HepG2 (cell line): Measurements from ENCODE around the gene CTDSP2. TPM values are rescaled to one million over a fixed set of nuclear protein-coding genes. Genes with fewer than 3 reads are reported as not detected.

Source experiments
- CCDC6 ChIP-seq: sonication (generic); formaldehyde crosslinking; IDR thresholded peaks from 2 replicates; pipeline ENCODE4 v1.8.1; 2022; ENCODE audit warnings: mild to moderate bottlenecking, missing genetic modification reagents, moderate library complexity
- FOSL1 ChIP-seq: sonication (generic); formaldehyde crosslinking; IDR thresholded peaks from 2 replicates; pipeline ENCODE4 v1.9.0; 2021; ENCODE audit warnings: missing genetic modification reagents, borderline replicate concordance
- HCFC1 ChIP-seq: fragments of 150-350 bp; IDR thresholded peaks from 2 replicates; pipeline ENCODE4 v1.6.1; 2014; ENCODE audit warnings: low read depth, low read length
- HINFP ChIP-seq: sonication (generic); formaldehyde crosslinking; IDR thresholded peaks from 2 replicates; pipeline ENCODE4 v1.4.0; 2020; ENCODE audit warnings: low read depth, mild to moderate bottlenecking, missing genetic modification reagents
- IKZF1 ChIP-seq: fragments of 450-650 bp; IDR thresholded peaks from 2 replicates; pipeline ENCODE4 v1.7.1; 2016
- KLF12 ChIP-seq: sonication (generic); formaldehyde crosslinking; IDR thresholded peaks from 2 replicates; pipeline ENCODE4 v1.4.0; 2020; ENCODE audit warnings: missing genetic modification reagents, borderline replicate concordance
- KLF16 ChIP-seq, 2 experiments: sonication (generic) in 1 of 2; formaldehyde crosslinking in 1 of 2; IDR thresholded peaks; 2 replicates each; pipeline versions ENCODE4 v1.6.1 to v1.8.0; 2016 to 2023; ENCODE audit warnings: missing genetic modification reagents in 2 of 2, missing compliant biosample characterization in 1 of 2
- MED8 ChIP-seq: sonication (generic); formaldehyde crosslinking; IDR thresholded peaks from 2 replicates; pipeline ENCODE4 v1.8.1; 2023; ENCODE audit warnings: mild to moderate bottlenecking, missing genetic modification reagents; ENCODE audit not compliant: insufficient replicate concordance
- NFE2 ChIP-seq: sonication (generic); formaldehyde crosslinking; IDR thresholded peaks from 2 replicates; pipeline ENCODE4 v1.4.0; 2020; ENCODE audit warnings: missing genetic modification reagents
- PAWR ChIP-seq: sonication (generic); formaldehyde crosslinking; IDR thresholded peaks from 2 replicates; pipeline ENCODE4 v1.4.0; 2020; ENCODE audit warnings: missing genetic modification reagents, mild to moderate bottlenecking, borderline replicate concordance
- RXRB ChIP-seq: IDR thresholded peaks from 2 replicates; pipeline ENCODE4 v1.6.1; 2016; ENCODE audit warnings: borderline replicate concordance, missing genetic modification reagents, missing compliant biosample characterization
- TARDBP ChIP-seq: sonication (generic); formaldehyde crosslinking; IDR thresholded peaks from 2 replicates; pipeline ENCODE4 v1.8.0; 2022; ENCODE audit warnings: mild to moderate bottlenecking, missing genetic modification reagents
- TGIF2 ChIP-seq: IDR thresholded peaks from 2 replicates; pipeline ENCODE4 v1.6.1; 2016; ENCODE audit warnings: control low read depth, missing compliant biosample characterization
- TIGD3 ChIP-seq: sonication (generic); formaldehyde crosslinking; IDR thresholded peaks from 2 replicates; pipeline ENCODE4 v1.5.1; 2020; ENCODE audit warnings: mild to moderate bottlenecking, missing genetic modification reagents, borderline replicate concordance
- ZBTB2 ChIP-seq: sonication (generic); formaldehyde crosslinking; IDR thresholded peaks from 2 replicates; pipeline ENCODE4 v1.8.0; 2022; ENCODE audit warnings: low read depth, missing genetic modification reagents
- ZC3H13 ChIP-seq: sonication (generic); formaldehyde crosslinking; IDR thresholded peaks from 2 replicates; pipeline ENCODE4 v1.8.1; 2023; ENCODE audit warnings: mild to moderate bottlenecking, missing genetic modification reagents, moderate library complexity
- ZNF138 ChIP-seq: sonication (generic); formaldehyde crosslinking; IDR thresholded peaks from 2 replicates; pipeline ENCODE4 v1.5.0; 2020; ENCODE audit warnings: mild to moderate bottlenecking, low read depth, missing genetic modification reagents
- ZNF275 ChIP-seq: sonication (generic); formaldehyde crosslinking; IDR thresholded peaks from 2 replicates; pipeline ENCODE4 v1.8.0; 2022; ENCODE audit warnings: missing genetic modification reagents, mild to moderate bottlenecking, inconsistent platforms, borderline replicate concordance
- ZNF687 ChIP-seq: sonication (generic); formaldehyde crosslinking; IDR thresholded peaks from 2 replicates; pipeline ENCODE4 v1.5.1; 2020; ENCODE audit warnings: mild to moderate bottlenecking, missing genetic modification reagents, moderate library complexity
- polyA plus RNA-seq, 8 experiments: library from polyadenylated mRNA; depleted of rRNA in 3 of 8; stranded (reverse) in 7 of 8; unstranded in 1 of 8; fragments of >200 nt; fragmentation: Illumina TruSeq in 4 of 8; extraction: Trizol in 4 of 8; gene quantifications; 2 replicates each; pipeline versions ENCODE4 v1.2.1 to v1.2.3, GENCODE V29; 2011 to 2016; ENCODE audit warnings: low read depth in 4 of 8, missing spikeins in 1 of 8, mixed read lengths in 1 of 8; ENCODE audit not compliant: insufficient read depth in 1 of 8
- total RNA-seq, 5 experiments: library from RNA; depleted of rRNA; stranded (reverse); fragments of >200 nt; fragmentation: Illumina TruSeq; extraction: Trizol; gene quantifications; 2 replicates each; pipeline ENCODE4 v1.2.3, GENCODE V29; 2016; ENCODE audit warnings: low read depth in 1 of 5

CTDSP2 gene
- total and polyA plus RNA-seq, 2 of the 13 experiments (the other 11 are each of a cell fraction or from before 2014, with no cell fraction given): 38.1 to 82.5 TPM

GRCh38 chr12:57782608-57783465 is 63.7 kb downstream of the CTDSP2 start, which contains the start of gene TSFM (continued):
- no peak for TF ChIP-seq IKZF1
- no peak for TF ChIP-seq MED8 (CRISPR knock-in tag)
- TF ChIP-seq TIGD3 (CRISPR knock-in tag): no peak
- no peak for TF ChIP-seq ZNF275 (CRISPR knock-in tag)
- no peak; the same call in 1 of the 2 replicates for TF ChIP-seq PAWR (CRISPR knock-in tag)
- peak in 1 of 2 experiments; percentile 97; a peak in 2 of 4 replicates for TF ChIP-seq KLF16 (CRISPR knock-in tag; IDR thresholded peaks at IDR 0.05)
- TF ChIP-seq ZNF138 (CRISPR knock-in tag): peak; percentile 55; the same call in 1 of the 2 replicates
- peak; percentile 89 for TF ChIP-seq ZNF687 (CRISPR knock-in tag)
- TF ChIP-seq HCFC1: peak; percentile 64; the same call in 1 of the 2 replicates
- no peak for TF ChIP-seq KLF12 (CRISPR knock-in tag)
- 0 out of 2 replicates have a peak, but pooled peaks have one; percentile 48 for TF ChIP-seq ZC3H13 (CRISPR knock-in tag)
- no peak for TF ChIP-seq ZBTB2 (CRISPR knock-in tag)
- TF ChIP-seq RXRB: peak; percentile 80
- peak; percentile 93 for TF ChIP-seq TARDBP (CRISPR knock-in tag)
- TF ChIP-seq TGIF2 (CRISPR knock-in tag): peak; percentile 80
- peak; percentile 59; the same call in 1 of the 2 replicates for TF ChIP-seq HINFP
- TF ChIP-seq FOSL1: no peak
- TF ChIP-seq CCDC6 (CRISPR knock-in tag): no peak; the same call in 1 of the 2 replicates
- TF ChIP-seq NFE2: no peak
